Sciatic nerve (tissue), 2 donors: ENCODE data around the gene PCOLCE2. TPM values are rescaled to one million over a fixed set of nuclear protein-coding genes. Genes with fewer than 3 reads are reported as not detected.

Source experiments
- ATAC-seq: fragments of 200-7000 bp; cut with Tn5 transposase; one replicate; pipeline ENCODE4 v1.9.1; 2020; ENCODE audit warnings: mild to moderate bottlenecking, moderate library complexity
- DNase-seq: peaks from one replicate; pipeline ENCODE4 v3.0.0-alpha.2; 2020; ENCODE audit warnings: low spot score
- intact Hi-C: fragments of 100-400 bp; cut with DNase I; formaldehyde crosslinking; loops from one replicate; pipeline ENCODE4 v1.14.2; 2022
- total RNA-seq: library from RNA; stranded (reverse); fragmentation: NEBNext Ultra II Directional; extraction: Animal tissue kit (Norgen Biotek cat#: 25700); gene quantifications from one replicate; pipeline ENCODE4 v1.2.1, GENCODE V29; 2021
- donor health status: DM: no; HTN: no; CAD: no.
- donor health status: DM: no; HTN: no; CAD: no.

The PCOLCE2 gene, protein sequence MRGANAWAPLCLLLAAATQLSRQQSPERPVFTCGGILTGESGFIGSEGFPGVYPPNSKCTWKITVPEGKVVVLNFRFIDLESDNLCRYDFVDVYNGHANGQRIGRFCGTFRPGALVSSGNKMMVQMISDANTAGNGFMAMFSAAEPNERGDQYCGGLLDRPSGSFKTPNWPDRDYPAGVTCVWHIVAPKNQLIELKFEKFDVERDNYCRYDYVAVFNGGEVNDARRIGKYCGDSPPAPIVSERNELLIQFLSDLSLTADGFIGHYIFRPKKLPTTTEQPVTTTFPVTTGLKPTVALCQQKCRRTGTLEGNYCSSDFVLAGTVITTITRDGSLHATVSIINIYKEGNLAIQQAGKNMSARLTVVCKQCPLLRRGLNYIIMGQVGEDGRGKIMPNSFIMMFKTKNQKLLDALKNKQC
- total RNA-seq = 22.6 TPM

DNA sequence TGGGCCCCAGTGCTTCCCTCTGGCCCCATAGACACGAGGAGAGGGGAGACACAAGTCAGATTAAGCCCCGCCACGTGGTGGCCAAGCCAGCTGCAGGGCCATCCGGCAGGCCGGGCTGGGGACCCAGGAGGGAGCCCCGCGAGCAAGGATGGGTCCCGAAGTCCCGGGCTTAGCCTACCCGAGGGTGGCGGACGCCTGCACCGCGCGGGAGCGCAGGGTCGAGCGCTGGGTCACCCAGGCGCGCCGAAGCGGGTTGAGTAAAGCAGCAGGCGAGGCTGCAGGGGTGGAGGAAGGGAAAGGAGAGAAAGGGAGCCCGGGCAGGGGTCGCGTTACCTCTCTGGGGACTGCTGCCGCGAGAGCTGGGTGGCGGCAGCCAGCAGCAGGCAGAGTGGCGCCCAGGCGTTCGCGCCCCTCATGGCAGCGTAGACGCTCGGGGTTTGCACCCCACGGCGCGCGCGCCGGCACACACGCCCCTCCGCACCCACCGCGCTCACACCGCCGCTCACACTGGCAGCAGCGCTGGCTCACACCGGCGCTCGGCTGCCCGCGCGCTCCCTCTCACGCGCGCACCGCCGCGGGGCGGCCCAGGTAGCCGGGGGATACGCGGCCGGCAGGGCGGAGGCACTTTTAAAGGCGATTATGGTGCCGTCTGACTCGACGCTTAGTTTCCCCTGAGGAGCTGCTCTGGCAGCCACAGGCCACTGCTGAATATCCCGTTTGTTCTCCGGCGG is at the start of gene PCOLCE2:
Gene PCOLCE2, minus strand, starts transcription at position 603 of the 731 bp plus-strand sequence. Its CDS starts 187 bp downstream, at position 416.
- no peak for DNase-seq
- peak; percentile 64 for ATAC-seq
- intact Hi-C loops = no loop called here

DNA sequence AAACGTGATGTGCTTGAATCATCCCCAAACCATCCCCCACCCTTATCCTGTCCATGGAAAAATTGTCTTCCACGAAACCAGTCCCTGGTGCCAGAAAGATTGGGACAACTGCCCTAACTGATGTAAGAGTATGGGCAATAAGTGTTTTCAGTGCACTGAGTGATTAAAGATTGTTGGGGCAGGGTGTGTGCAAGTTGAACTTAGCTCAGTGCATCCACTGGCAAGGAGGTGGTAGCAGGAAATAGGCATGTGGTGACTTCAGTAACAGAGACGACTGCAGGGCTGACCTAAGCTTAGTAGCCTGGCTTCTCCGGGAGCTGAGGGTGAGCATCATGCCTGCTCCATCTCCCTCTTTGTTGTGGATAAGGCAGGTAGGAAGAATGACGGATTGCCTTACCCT is 47.1 kb upstream of the PCOLCE2 start:
- ATAC-seq = no peak
- intact Hi-C loops = no loop called here
- no peak for DNase-seq

DNA sequence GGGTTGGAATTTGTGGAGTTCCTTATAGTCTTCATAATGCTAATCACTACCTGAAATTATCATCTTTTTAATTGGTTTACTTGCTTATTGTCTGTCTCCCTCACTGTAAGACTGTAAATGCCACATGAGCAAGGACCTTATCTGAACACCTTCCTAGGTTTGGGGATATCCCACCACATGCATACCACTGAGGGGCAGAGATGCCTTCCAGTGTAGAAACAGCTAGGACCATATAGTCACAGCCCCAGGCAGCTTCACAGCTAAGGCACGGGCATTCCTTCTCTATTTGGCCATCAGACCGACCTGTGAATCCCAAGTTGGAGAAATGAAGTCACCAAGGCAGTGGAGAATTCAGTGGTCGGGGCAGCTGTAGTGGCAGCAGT is 46.0 kb upstream of the PCOLCE2 start:
- intact Hi-C loops = no loop called here
- ATAC-seq = no peak
- no peak for DNase-seq

DNA sequence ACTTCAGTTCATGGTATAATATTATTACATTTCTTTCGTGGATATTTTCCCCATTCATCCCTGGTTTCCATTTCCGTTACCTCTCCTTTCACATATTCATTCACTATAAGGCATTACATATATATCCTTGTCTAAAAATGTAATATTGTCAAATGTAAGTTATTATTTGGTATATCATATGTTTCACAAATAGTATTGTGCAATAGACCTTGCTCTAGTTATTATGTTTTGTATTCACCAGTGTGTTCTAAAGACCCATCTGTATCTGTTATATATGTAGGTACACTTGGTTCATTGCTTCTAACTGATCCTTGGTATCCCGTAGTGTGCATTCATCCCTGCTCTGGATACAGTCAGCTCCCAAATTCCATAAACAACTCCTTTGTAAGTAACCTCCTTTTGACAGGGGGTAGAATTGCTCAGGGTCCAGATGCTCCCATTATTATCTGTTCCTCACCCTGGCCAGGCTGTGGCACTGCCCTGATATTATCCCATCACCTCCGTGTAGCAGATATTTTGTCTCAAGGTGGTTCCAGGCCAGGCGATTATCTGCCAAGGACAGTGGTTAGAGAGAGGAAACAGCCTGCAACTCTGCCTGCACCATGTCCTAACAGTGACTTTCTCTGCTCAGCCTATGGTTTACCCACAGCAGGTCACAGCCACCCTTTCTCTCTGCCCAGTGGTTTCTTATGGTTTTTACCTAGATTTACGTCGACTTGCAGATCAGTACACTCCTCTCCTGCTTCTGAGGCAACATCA is 45.4 kb upstream of the PCOLCE2 start:
- intact Hi-C loops = no loop called here
- DNase-seq (no peak), ATAC-seq (no peak)

DNA sequence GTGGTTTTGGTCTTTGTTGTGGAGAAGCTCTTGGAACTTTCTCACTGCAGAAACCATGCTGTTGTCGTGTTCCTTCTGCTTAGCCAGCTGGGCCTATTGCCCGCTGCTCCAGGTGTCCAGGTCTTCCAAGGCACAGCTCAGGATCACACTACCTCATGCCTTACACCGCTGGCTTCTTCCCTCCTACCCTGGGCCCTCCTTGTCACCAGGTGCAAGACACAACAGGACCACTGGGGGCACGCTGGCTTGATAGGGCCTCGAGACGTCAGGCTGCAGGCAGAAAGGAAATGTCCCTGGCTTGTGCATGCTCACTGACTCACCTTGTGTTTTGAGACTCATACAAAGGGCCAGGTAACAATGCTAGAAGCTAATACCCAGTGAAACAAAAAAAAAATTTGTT is 42.3 kb upstream of the PCOLCE2 start:
- no peak for DNase-seq
- intact Hi-C loops = no loop called here
- ATAC-seq = no peak

DNA sequence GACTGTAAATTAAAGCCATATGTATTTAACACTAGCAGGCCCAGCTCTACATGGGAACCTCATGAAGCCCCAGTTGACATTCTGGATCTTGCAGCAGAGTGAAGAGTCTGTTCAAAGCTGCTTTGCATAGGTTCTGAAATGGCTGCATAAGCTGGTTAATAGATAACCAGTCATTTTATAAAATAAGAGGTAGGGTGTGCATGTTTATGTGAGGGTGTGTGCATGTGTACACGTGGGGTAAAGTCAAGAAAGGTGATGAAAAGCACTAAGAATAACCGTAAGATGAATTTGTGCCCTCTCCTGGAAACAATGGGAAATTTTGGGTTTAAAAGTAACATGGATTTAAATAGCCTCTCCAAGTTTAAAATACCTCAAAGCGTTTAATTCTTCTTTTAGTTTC is 41.6 kb upstream of the PCOLCE2 start:
- intact Hi-C loops = no loop called here
- ATAC-seq (no peak), DNase-seq (no peak)

DNA sequence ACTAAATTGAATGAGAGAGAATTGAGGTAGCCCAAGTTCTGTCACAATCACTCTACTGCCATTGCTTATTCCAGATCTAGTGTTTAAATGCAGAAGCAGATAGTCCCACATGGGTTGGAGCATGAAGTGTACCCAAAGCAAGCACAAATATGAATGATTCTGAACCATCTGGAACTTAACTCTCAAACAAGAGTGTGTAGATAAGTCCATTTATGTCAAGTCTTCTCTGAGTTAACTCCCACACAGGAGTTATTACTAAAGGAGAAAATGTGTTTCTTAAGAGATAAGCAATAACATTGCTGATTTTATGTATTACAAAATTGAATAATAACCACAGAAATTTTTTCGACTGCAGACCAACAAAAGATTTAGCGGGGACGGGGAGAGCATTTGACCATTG is 41.0 kb upstream of the PCOLCE2 start:
- DNase-seq = no peak
- ATAC-seq = no peak
- intact Hi-C loops = no loop called here

DNA sequence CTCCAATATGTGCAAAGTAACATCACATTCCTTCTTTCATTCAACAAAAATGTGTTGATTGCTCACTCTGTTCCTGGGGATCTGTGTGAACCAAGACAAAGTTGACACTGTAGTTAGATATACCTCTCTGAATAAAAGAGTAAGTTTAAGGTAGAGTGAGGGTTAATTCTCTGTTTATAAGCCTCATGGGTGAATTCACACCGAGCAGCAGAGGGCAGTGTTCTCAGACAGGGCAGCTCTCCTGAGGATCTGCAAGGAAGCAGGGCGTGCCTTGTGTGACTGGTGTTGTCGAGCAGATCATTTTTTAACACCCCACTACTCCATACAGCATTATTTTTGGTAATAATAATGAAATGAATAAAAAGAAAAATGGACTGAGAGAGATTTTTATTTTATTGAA is 40.2 kb upstream of the PCOLCE2 start:
- intact Hi-C loops = no loop called here
- ATAC-seq = no peak
- no peak for DNase-seq

DNA sequence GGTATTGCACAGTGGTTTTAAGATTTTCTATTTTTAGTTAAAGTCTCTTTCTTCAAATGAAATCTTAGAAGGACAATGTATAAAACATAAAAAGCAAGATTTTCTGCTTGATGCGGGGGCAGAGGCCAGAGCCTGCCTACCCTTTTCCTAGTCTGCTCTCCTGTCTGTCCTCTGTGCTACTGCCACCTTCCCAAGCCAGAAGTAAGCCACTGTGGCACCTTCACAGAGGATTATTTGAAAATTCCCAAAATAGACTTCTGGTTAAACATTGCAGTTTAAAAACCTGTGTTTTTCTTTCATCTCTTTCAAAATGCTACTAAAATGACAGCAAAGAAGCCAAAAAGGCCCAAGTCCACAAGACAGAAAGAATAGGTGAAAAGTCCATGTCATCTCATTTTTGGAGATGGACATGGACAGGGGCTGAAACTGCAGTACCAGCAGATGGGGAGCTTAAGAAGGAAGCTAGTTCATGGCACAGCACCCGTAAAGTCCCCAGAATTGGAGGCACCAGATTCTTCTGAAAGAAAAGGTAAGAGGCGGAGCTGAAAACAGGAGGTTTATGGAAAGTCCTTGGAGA is 37.6 kb upstream of the PCOLCE2 start:
- DNase-seq = no peak
- intact Hi-C loops = no loop called here
- no peak for ATAC-seq

DNA sequence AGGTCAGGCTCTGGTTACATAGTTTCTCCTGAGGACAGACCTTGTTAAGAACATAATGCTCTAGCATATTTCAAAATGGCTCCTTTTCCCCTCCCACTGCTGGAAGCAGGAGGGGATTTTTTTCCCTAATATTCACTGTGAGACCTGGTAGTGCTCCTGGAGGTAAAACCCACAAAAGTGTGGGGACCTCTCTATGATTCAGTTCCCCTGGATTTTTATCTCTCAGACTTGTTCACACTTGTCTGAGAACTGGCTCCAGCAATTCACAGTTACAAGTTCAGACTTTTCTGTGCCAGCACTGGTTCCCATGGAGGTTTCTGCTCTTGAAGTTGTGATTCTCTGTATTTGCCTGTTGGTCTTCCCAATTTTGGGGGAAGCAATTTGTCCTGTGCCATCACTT is 36.3 kb upstream of the PCOLCE2 start:
- intact Hi-C loops = no loop called here
- no peak for DNase-seq
- no peak for ATAC-seq

DNA sequence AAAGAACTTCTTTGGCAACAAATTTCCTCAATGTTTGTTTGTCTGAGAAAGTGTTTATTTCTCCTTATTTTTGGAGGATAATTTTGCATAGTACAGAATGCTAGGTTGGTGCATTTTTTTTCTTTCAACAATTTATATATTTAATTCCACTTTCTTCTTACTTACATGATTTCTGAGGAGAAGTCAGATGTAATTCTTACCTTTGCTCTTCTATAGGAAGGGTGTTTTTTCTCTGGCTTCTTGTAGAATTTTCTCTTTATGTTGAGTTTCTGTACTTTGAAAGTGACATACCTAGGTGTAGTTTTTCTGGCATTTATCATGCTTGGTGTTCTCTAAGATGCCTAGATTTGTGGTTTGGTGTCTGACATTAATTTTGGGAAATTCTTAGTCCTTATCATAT is 34.8 kb upstream of the PCOLCE2 start:
- DNase-seq = no peak
- intact Hi-C loops = no loop called here
- ATAC-seq = no peak

DNA sequence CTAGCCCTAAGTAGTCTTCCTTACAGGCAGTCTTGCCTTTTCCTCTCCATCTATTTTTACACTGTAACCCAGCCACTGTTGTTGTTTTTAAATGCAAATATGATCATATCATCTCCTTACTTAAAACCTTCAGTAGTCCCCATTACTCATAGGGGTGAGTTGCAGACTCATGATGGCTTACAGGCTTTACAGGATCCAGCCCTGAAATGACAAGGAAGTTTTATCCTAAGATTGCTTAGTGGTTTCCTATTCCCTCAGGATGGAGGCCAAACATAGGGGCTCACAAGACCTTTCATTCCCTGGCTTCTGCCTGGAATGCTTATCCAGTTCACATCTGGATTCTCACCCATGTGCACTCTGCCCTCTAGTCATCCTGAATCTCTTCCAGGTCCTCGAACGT is 27.7 kb upstream of the PCOLCE2 start:
- intact Hi-C loops = no loop called here
- no peak for ATAC-seq

DNA sequence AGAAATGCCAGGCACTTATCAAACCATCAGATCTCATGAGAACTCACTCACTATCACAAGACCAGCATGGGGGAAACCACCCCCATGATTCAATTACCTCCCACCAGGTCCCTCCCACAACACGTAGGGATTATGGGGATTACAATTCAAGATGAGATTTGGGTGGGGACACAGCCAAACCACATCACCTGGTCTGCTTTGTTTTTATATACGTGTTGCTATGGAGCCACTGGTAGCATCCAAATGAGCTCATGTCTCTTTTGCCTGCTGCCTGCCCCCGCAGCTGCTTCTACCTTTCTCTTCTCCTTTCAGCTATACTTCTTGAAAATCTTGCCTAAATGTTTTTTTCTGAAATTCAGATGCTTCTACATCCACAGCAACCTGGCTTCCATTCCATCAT is 26.8 kb upstream of the PCOLCE2 start:
- no peak for DNase-seq
- no peak for ATAC-seq
- intact Hi-C loops = no loop called here

More for the DNA sequence above, 27.7 kb upstream of the PCOLCE2 start:
- no peak for DNase-seq

DNA sequence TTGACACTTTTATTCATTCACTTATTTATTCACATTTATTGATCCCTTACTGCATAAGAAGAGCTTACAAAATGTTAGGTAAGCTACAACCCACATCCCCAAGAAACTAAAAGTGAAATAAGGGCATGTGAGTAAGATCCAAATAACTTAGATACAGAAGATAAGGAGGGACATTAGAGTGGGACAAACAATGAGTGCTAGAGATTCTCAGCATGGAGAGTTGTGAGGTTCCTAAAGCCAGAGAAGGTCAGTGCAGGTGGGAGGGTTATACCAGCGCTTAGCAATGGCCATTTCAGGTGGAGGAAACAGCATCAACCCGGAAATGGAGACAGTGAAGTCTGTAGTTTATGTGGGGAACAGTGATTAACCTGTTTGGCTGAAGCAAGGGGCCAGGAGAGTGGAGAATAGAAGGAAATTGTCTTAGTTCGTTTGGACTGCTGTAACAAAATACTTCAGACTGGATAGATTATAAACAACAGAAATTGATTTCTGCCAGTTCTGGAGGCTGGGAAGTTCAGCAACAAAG is 25.5 kb upstream of the PCOLCE2 start:
- intact Hi-C loops = no loop called here
- ATAC-seq = no peak
- DNase-seq = no peak

DNA sequence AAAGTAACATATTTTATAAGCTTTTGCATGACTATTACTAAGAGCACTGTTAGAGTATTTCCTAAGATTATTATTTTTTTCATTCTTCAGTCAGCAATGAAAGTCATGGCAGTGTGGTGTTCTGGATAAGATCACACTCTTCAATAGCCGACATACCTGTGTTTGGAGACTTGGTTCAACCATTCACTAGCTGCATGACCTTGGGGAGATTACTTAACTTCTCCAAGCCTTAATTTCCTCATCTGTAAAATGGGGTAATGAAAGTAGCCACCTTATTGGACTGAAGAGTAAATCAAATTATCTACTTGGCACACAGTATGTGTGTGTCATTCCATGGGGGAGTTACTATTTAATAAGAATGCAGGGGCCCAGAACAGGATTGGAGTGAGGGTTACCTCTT is 24.5 kb upstream of the PCOLCE2 start:
- ATAC-seq = no peak
- intact Hi-C loops = no loop called here

DNA sequence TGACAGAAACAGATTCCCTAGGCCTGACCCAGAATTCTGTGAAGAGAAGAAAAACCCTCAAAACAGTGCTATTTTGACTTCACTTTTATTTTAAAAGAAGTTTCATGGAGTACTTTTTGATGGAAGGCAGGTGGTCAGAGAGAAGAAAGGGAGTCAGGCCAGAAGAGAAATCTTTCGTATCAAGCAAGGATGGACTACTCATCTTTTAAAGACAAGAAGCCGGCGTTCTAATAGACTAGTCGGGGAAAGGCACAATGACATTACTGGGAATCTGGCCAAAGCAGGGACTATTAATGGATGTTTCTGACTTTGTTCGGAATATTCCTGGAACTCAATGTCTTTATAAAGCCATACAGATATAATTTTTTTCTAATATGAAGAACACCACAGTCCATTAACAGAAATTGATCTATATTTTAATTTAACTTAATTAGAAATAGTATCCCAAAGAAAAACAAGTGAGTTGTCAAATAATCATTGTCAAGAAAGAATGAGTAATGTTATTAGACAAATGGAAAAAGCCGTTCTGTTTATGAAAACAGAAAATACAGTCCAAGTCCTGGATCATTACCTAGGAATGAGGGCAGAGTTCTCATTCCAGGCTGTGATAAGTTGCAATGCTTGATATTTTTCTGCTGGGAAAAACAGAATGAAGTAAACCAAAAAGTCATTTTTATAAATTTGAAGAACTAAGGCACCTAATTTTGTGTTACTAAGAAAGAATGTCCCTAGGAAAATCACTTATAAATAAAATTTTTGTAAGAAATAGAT is 23.7 kb upstream of the PCOLCE2 start:
- intact Hi-C loops = no loop called here
- ATAC-seq = peak; percentile 63
- no peak for DNase-seq

More for the DNA sequence above, 24.5 kb upstream of the PCOLCE2 start:
- no peak for DNase-seq

DNA sequence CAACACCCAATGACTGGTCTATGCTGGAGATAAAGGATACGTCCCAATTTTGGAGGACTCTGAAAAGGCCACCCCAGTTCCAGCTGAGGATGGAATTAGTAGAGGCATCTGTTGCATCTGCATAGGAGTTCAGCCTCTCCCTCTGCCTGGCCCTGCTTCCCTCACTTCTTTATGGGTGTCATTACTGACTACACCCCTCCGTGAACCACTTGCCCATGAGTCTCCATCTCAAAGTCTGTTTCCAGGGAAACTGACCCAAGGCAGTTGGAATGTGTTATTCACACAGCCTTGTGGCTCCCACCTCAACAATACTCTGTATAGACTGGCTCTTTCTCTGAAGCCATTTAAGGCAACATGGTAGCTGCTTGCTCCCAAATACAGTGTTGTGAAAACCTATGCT is 21.4 kb upstream of the PCOLCE2 start:
- ATAC-seq = no peak
- DNase-seq = no peak
- intact Hi-C loops = no loop called here

DNA sequence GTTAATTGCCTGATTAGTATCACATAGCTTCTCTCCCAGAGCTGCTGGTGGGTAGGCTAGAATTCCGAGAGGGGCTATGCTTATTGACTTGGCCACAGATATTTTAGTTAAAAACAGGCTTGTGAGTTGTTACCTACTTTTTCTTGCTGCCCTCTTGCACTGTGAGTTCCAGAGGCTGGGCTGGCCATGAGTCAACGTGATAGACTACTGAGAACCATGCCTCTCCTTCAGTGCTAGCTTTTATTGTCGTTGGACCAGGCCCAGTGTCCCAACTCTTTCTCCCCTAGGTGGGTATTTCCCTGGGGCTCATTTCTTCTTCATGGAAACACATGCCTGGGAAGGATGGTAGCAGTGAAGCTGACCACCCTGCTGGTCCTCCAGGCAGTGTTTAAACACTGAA is 20.4 kb upstream of the PCOLCE2 start:
- intact Hi-C loops = no loop called here
- ATAC-seq (no peak), DNase-seq (no peak)

DNA sequence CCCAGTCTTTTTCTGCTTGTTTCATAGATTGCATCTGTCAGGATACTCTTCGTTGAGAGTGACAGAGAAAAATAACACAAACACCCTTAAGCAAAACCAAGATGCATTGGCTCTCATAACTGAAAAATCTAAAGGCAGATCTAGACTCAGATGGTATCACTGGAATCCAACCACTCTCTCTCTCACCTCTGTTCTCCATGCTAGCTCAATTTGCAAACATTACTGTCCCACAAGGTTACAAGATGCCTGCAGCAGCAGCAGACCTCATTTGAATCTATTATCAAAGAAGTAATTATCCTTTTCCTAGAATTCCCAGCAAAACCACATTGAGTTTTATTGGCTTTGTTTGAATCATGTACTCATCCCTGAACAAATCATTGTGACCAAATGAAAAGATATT is 19.1 kb upstream of the PCOLCE2 start:
- ATAC-seq (no peak), DNase-seq (no peak)
- intact Hi-C loops = no loop called here
